ENCODE data around the gene BTG4. TPM values are rescaled to one million over a fixed set of nuclear protein-coding genes. Genes with fewer than 3 reads are reported as not detected.

The BTG4 gene
- total RNA-seq, 3 donors from 2014 or later (not counting 1 experiment from before 2014, with no cell fraction given), result not detected

DNA sequence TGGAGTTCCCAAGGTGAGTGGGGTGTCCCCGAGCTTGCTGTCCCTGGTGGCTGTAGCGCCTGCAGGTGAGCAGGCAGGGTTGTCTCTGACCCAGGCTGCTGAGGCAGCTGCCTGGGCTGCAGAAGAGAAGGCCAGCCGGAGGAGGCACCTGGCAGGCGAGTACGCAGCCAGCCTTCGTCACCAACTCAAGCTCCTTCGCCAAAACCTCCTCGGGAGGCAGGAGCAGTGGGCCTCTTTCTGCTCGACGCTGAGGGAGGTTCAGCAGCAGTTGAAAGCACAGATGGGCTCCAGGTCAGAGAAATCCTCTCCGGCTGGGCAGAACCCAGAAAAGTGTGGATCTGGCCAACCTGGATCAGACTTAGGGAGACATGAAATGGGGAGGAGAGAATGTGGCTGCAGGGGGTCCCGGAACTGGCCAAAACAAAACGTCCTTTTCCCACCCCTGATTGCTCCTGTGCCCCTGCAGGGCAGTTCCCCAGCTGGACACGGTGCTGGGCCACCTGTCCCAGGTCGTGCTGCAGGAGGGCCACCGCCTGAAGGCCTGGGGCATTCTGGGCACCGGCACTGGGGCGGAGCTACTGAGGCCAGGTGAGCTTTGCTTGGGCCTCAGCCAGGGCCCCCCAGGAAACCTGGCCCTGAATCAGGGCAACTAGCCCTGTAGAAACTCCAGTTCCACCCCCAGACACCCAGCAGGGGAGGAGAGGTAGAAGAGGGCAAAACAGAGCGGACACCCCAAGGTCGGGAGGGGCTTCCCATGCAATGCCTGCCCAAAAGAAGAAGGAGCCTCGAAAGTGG is 56.7 kb downstream of the BTG4 start:
- intact Hi-C loops (cut with micrococcal nuclease), result no loop called here
- Mint-ChIP-seq H3K36me3 (no peaks in the 10 kb centered on the region), H3K27me3 (ENCODE audit: low read depth in 2 of 2) (peaks cover 3 to 11% of the 10 kb centered on the region in 2 donors)

DNA sequence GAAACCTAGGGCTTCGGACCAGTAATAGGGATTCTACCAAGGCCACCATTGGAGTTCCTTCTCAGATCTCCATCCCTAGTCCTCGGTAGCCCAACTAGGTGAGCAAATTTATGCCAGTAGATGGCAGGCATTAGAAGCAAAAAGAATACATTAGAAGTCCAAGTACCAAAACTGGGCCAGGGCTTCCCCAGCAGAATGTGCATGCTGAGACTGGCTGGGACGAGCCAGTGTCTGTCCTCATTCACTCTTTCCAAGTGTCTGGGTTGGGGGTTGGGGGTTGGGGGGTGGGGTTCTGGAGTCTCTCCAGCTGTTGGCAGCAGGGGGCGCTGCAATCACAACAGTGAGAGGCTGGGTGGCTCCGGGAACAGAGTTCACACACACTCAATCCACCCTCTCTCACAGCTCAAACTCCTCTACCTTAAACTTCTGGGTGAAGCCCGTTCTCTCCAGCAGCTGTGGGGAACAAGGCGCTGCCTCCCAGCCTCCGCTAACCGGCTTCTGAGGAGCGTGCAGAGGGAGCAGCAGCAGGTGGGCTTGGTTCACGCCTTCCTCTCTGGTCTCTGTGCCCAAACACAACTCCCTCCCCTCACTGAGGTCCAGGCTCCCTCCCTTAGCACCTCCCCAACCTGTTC is 57.5 kb downstream of the BTG4 start:
- intact Hi-C loops (cut with micrococcal nuclease), result no loop called here
- DNase-seq (peak in 1 of 2 donors; percentile 52), ATAC-seq (no peak)
- TF ChIP-seq, protein P1, sequence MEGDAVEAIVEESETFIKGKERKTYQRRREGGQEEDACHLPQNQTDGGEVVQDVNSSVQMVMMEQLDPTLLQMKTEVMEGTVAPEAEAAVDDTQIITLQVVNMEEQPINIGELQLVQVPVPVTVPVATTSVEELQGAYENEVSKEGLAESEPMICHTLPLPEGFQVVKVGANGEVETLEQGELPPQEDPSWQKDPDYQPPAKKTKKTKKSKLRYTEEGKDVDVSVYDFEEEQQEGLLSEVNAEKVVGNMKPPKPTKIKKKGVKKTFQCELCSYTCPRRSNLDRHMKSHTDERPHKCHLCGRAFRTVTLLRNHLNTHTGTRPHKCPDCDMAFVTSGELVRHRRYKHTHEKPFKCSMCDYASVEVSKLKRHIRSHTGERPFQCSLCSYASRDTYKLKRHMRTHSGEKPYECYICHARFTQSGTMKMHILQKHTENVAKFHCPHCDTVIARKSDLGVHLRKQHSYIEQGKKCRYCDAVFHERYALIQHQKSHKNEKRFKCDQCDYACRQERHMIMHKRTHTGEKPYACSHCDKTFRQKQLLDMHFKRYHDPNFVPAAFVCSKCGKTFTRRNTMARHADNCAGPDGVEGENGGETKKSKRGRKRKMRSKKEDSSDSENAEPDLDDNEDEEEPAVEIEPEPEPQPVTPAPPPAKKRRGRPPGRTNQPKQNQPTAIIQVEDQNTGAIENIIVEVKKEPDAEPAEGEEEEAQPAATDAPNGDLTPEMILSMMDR (IDR thresholded peaks at IDR 0.05), result no peak
- no peak overlapping the region for H3K27ac ChIP-seq (ENCODE audit: low read length)
- H3K36me3 ChIP-seq (ENCODE audit: control insufficient read depth, insufficient read depth, low read length), result no peaks in the 10 kb centered on the region
- Mint-ChIP-seq H3K36me3 (no peaks in the 10 kb centered on the region), H3K27me3 (ENCODE audit: low read depth in 2 of 2) (peaks cover 0 to 11% of the 10 kb centered on the region in 2 donors), H3K4me3 (no peak overlapping the region), H3K27ac (no peak overlapping the region), H3K9me3 (no peaks in the 10 kb centered on the region), H3K4me1 (no peaks in the 10 kb centered on the region)
- H3K4me3 ChIP-seq (ENCODE audit: low read length), result no peak overlapping the region
- no peaks in the 10 kb centered on the region for H3K9me3 ChIP-seq (ENCODE audit: control insufficient read depth, insufficient read depth, low read length)
- WGBS (ENCODE audit: insufficient coverage), result 57% methylated on average over 11 of the region's 11 CpGs
- no peaks in the 10 kb centered on the region for H3K27me3 ChIP-seq (ENCODE audit: control insufficient read depth, insufficient read depth, low read length)
- H3K4me1 ChIP-seq (ENCODE audit: control insufficient read depth, insufficient read depth, low read length), result peaks cover 7% of the 10 kb centered on the region

More for the DNA sequence above, 56.7 kb downstream of the BTG4 start:
- no peak overlapping the region for H3K27ac Mint-ChIP-seq
- H3K4me1 Mint-ChIP-seq, result no peaks in the 10 kb centered on the region
- Histone ChIP-seq H3K4me3 (ENCODE audit: low read length) (no peak overlapping the region), H3K36me3 (ENCODE audit: control insufficient read depth, insufficient read depth, low read length) (no peaks in the 10 kb centered on the region), H3K27ac (ENCODE audit: low read length) (no peak overlapping the region), H3K27me3 (ENCODE audit: control insufficient read depth, insufficient read depth, low read length) (no peaks in the 10 kb centered on the region), H3K9me3 (ENCODE audit: control insufficient read depth, insufficient read depth, low read length) (no peaks in the 10 kb centered on the region), H3K4me1 (ENCODE audit: control insufficient read depth, insufficient read depth, low read length) (peaks cover 2% of the 10 kb centered on the region)
- H3K4me3 Mint-ChIP-seq, result no peak overlapping the region
- DNase-seq (no peak), ATAC-seq (no peak)
- H3K9me3 Mint-ChIP-seq, result no peaks in the 10 kb centered on the region
- TF ChIP-seq, protein P1 (IDR thresholded peaks at IDR 0.05), result no peak
- WGBS (ENCODE audit: insufficient coverage), result 84% methylated on average over 21 of the region's 21 CpGs

DNA sequence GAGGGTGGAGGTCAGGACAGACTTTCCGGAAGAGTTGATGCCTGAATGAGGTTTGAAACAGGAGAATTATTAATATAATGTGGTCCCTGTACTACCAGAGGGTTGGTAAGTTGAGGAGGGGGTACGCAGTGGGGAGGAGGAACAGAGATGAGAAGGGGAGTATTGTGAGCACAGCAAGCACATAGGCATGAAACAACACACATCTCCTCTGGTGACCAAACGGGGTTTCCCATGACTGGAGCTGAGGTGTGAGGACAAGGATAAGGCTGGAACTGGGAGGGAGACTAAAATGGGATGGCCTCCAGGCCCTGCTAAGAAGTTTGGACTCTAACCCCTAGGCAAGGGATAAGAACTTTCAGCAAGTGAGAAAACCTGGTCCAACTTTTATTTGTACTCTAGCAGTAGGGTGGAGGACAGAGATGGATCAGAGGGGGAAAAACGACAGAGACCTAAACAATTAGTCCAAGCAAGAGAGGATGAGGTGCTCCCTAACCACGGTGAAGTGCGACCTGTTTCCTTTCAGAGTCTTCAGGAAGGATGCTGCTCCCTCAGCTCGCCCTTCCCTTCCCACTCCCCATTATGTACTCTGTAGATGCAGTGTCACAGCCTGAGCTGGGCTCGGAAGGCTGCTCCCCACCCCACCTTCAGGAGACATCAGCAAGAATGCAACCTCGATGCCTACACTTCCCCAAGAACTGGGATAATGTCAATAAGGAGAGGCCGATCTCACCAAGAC is 59.2 kb downstream of the BTG4 start:
- ATAC-seq, result no peak
- Mint-ChIP-seq H3K27ac (no peak overlapping the region), H3K27me3 (ENCODE audit: low read depth in 2 of 2) (peaks cover 0 to 5% of the 10 kb centered on the region in 2 donors), H3K4me1 (no peaks in the 10 kb centered on the region), H3K36me3 (no peaks in the 10 kb centered on the region), H3K9me3 (no peaks in the 10 kb centered on the region), H3K4me3 (no peak overlapping the region)
- Histone ChIP-seq H3K9me3 (ENCODE audit: control insufficient read depth, insufficient read depth, low read length) (no peaks in the 10 kb centered on the region), H3K27me3 (ENCODE audit: control insufficient read depth, insufficient read depth, low read length) (no peaks in the 10 kb centered on the region), H3K4me1 (ENCODE audit: control insufficient read depth, insufficient read depth, low read length) (peaks cover 7% of the 10 kb centered on the region), H3K36me3 (ENCODE audit: control insufficient read depth, insufficient read depth, low read length) (no peaks in the 10 kb centered on the region), H3K4me3 (ENCODE audit: low read length) (no peak overlapping the region), H3K27ac (ENCODE audit: low read length) (no peak overlapping the region)
- TF ChIP-seq, protein P1 (IDR thresholded peaks at IDR 0.05), result no peak
- no peak for DNase-seq
- intact Hi-C loops (cut with micrococcal nuclease), result no loop called here
- WGBS (ENCODE audit: insufficient coverage), result 69% methylated on average over 9 of the region's 10 CpGs
